Right lobe of liver (tissue), 4 donors: Measurements from ENCODE around the gene HIP1.

Experiments used
- POLR2A ChIP-seq: fragments of 450-650 bp; IDR thresholded peaks from one replicate; pipeline ENCODE4 v1.6.1; 2017; ENCODE audit warnings: antibody characterized with exemption, mild to moderate bottlenecking
- TF ChIP-seq, protein P1 (sequence below), 4 donors: fragments of 200-600 bp in 3 of 4; fragments of 450-650 bp in 1 of 4; IDR thresholded peaks; one replicate each; pipeline versions ENCODE4 v1.5.1 to v1.8.0; 2016 to 2022; ENCODE audit warnings: antibody characterized with exemption in 4 of 4, mild to moderate bottlenecking in 2 of 4
- donor health status: DM: no; HTN: no; CAD: no.
- donor health status: DM: no; HTN: no; CAD: no.
- donor health status: DM: no; HTN: yes; CAD: no.

DNA sequence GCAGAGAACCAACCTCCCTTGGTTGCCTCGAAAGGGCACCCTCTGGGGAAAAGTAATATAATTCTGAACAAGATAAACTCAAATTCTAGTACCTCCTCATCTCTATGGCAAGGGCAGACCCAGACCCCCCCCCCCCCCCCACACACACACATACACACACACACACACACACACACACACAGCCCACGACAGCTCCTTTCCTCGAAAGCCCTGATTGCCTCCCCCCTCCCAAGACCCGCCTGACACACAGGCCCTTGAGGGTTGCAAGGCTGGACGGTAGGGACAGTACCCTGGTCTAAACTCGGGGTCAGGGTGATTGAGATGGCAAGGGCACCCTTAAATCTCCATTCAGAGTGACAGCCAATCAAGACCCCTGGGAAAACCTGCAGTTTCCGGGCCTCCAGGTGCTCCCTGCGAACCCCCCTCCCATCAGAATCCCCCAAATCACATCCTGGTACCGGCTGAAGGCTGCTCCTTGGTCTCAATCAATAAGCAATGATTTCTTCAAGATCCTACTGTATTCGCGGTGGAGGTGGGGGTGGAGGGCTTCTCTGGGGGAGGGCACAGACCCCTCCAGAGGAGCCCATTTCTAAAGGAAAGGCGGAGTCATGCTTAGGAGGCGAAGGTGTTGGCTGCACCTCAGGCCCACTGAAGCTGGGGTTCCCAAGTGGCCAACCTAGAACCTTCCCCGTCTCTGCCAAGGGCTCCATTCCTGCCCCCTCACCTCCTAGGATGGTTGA, 100.7 kb downstream of the HIP1 start:
- TF ChIP-seq POLR2A: no peak
- TF ChIP-seq, protein P1, sequence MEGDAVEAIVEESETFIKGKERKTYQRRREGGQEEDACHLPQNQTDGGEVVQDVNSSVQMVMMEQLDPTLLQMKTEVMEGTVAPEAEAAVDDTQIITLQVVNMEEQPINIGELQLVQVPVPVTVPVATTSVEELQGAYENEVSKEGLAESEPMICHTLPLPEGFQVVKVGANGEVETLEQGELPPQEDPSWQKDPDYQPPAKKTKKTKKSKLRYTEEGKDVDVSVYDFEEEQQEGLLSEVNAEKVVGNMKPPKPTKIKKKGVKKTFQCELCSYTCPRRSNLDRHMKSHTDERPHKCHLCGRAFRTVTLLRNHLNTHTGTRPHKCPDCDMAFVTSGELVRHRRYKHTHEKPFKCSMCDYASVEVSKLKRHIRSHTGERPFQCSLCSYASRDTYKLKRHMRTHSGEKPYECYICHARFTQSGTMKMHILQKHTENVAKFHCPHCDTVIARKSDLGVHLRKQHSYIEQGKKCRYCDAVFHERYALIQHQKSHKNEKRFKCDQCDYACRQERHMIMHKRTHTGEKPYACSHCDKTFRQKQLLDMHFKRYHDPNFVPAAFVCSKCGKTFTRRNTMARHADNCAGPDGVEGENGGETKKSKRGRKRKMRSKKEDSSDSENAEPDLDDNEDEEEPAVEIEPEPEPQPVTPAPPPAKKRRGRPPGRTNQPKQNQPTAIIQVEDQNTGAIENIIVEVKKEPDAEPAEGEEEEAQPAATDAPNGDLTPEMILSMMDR (IDR thresholded peaks at IDR 0.05): no peak
